Measurements from ENCODE around the gene RC3H2. TPM values are rescaled to one million over a fixed set of nuclear protein-coding genes. Genes with fewer than 3 reads are reported as not detected.
"Not testable (repeated sequence)": the region's sequence is repeated elsewhere in the genome, so short reads cannot be mapped to it uniquely, and the experiment has no call there.

The RC3H2 gene
- total RNA-seq, 2 donors from 2014 or later, result 56.4 to 60.1 TPM

DNA sequence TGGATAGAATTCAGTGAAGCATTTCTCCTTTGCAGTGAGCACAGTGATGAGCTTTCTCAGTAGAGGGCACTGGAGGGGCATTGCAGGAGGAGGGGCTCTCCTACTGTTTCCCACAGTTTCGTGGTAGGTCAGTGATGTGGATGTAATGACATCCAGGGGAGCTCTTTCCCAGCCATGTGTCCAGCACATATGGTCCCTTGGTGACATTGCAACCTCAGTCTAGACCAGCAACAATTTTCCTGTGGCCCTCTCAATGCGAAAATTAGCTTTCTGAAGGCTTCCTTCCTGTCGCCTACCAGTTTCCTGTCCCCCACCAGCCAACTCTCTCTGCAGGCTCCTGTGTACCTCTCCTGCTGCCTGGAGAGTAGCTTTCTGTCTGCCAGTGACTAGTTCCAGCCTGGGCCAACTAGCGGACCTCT lies 69.8 kb downstream of the RC3H2 start:
- Histone ChIP-seq H3K36me3 (ENCODE audit: control insufficient read depth, insufficient read depth, low read length) (no peaks in the 10 kb centered on the region), H3K4me1 (ENCODE audit: control insufficient read depth, insufficient read depth, low read length) (no peaks in the 10 kb centered on the region), H3K27me3 (ENCODE audit: control insufficient read depth, insufficient read depth, low read length, poor library complexity, severe bottlenecking) (no peaks in the 10 kb centered on the region), H3K9ac (ENCODE audit: extremely low read depth, low read length, poor library complexity, severe bottlenecking) (no peak overlapping the region), H3K9me3 (ENCODE audit: control insufficient read depth, low read length) (no peaks in the 10 kb centered on the region), H3K4me3 (ENCODE audit: low read length) (no peak overlapping the region), H3K27ac (ENCODE audit: low read depth, low read length) (no peak overlapping the region)
- 73 to 91% methylated on average over 2 to 4 of the region's 4 CpGs for WGBS, 2 experiments (ENCODE audit: insufficient coverage in 1 of 2, insufficient read length in 1 of 2)
- H3K27ac Mint-ChIP-seq, result no peak overlapping the region
- peaks cover 3% of the 10 kb centered on the region for H3K9me3 Mint-ChIP-seq
- H3K4me3 Mint-ChIP-seq, result no peak overlapping the region
- TF ChIP-seq, protein P1, sequence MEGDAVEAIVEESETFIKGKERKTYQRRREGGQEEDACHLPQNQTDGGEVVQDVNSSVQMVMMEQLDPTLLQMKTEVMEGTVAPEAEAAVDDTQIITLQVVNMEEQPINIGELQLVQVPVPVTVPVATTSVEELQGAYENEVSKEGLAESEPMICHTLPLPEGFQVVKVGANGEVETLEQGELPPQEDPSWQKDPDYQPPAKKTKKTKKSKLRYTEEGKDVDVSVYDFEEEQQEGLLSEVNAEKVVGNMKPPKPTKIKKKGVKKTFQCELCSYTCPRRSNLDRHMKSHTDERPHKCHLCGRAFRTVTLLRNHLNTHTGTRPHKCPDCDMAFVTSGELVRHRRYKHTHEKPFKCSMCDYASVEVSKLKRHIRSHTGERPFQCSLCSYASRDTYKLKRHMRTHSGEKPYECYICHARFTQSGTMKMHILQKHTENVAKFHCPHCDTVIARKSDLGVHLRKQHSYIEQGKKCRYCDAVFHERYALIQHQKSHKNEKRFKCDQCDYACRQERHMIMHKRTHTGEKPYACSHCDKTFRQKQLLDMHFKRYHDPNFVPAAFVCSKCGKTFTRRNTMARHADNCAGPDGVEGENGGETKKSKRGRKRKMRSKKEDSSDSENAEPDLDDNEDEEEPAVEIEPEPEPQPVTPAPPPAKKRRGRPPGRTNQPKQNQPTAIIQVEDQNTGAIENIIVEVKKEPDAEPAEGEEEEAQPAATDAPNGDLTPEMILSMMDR (conservative IDR thresholded peaks at IDR 0.05), result peak; percentile 59
- H3K36me3 Mint-ChIP-seq (ENCODE audit: low read depth), result no peaks in the 10 kb centered on the region
- no peaks in the 10 kb centered on the region for H3K4me1 Mint-ChIP-seq
- DNase-seq, result peak; percentile 66
- peaks cover 3% of the 10 kb centered on the region for H3K27me3 Mint-ChIP-seq (ENCODE audit: insufficient read depth)

GRCh38 chr9:122832194-122832593 lies 73.0 kb downstream of the RC3H2 start:
- Histone ChIP-seq H3K27me3 (ENCODE audit: control insufficient read depth, insufficient read depth, low read length, poor library complexity, severe bottlenecking) (no peaks in the 10 kb centered on the region), H3K4me1 (ENCODE audit: control insufficient read depth, insufficient read depth, low read length) (no peaks in the 10 kb centered on the region), H3K27ac (ENCODE audit: low read depth, low read length) (no peak overlapping the region), H3K4me3 (ENCODE audit: low read length) (no peak overlapping the region), H3K9me3 (ENCODE audit: control insufficient read depth, low read length) (no peaks in the 10 kb centered on the region), H3K9ac (ENCODE audit: extremely low read depth, low read length, poor library complexity, severe bottlenecking) (no peak overlapping the region), H3K36me3 (ENCODE audit: control insufficient read depth, insufficient read depth, low read length) (no peaks in the 10 kb centered on the region)
- Mint-ChIP-seq H3K9me3 (no peaks in the 10 kb centered on the region), H3K4me3 (no peak overlapping the region), H3K27me3 (ENCODE audit: insufficient read depth) (no peaks in the 10 kb centered on the region), H3K4me1 (peaks cover 2% of the 10 kb centered on the region), H3K36me3 (ENCODE audit: low read depth) (no peaks in the 10 kb centered on the region), H3K27ac (no peak overlapping the region)
- TF ChIP-seq, protein P1 (conservative IDR thresholded peaks at IDR 0.05), result no peak
- 94% methylated on average over 3 of the region's 3 CpGs; no CpG with 5 or more reads in 1 of the 2 experiments for WGBS, 2 experiments (ENCODE audit: insufficient coverage in 1 of 2, insufficient read length in 1 of 2)
- no peak for DNase-seq

DNA sequence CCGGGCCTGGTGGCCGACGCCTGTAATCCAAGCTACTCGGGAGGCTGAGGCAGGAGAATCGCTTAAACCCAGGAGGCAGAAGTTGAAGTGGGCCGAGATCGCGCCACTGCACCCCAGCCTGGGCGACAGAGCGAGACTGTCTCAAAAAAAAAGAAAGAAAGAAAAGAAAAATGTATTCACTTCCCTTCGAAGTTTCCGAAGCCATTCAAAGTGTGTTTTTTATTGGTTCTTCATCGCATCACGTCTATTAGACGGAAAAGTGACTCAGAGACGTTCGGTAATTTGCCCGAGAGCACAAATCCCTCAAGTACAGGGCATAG lies 76.2 kb downstream of the RC3H2 start:
- not testable (repeated sequence) for H3K27me3 ChIP-seq (ENCODE audit: control insufficient read depth, insufficient read depth, low read length, poor library complexity, severe bottlenecking); DNase-seq; H3K4me1 Mint-ChIP-seq; H3K9me3 ChIP-seq (ENCODE audit: control insufficient read depth, low read length); H3K9me3 Mint-ChIP-seq; H3K27me3 Mint-ChIP-seq (ENCODE audit: insufficient read depth); H3K27ac ChIP-seq (ENCODE audit: low read depth, low read length); H3K4me1 ChIP-seq (ENCODE audit: control insufficient read depth, insufficient read depth, low read length)
- H3K36me3 ChIP-seq (ENCODE audit: control insufficient read depth, insufficient read depth, low read length), result peaks cover 21% of the 10 kb centered on the region
- H3K36me3 Mint-ChIP-seq (ENCODE audit: low read depth), result peaks cover 21% of the 10 kb centered on the region
- H3K4me3 ChIP-seq (ENCODE audit: low read length), result peak overlapping the region; percentile 95
- peak overlapping the region; percentile 80 for H3K9ac ChIP-seq (ENCODE audit: extremely low read depth, low read length, poor library complexity, severe bottlenecking)
- H3K4me3 Mint-ChIP-seq, result peak overlapping the region; percentile 90
- peak overlapping the region; percentile 98 for H3K27ac Mint-ChIP-seq
- WGBS, 2 experiments (ENCODE audit: insufficient coverage in 1 of 2, insufficient read length in 1 of 2), result 60 to 73% methylated on average over 9 to 18 of the region's 18 CpGs

DNA sequence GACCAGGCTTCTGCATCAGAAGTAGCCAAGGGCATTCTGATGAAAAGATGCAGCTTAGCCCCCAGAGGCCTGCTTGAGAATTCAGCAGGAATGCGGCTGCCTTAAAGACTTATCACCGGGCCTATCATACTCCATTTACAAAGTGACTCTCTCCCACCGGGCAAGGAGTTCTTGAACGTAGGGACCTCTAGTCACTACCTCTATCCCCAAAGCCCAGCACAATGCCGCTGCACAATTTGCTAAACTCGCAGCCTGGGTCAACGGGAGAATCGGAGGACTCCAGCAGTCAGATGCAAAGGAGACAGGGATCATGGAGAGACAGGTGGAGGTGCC lies 77.4 kb downstream of the RC3H2 start:
- Mint-ChIP-seq H3K27ac (peak overlapping the region; percentile 98), H3K27me3 (ENCODE audit: insufficient read depth) (no peaks in the 10 kb centered on the region), H3K4me1 (peaks cover 10% of the 10 kb centered on the region), H3K9me3 (no peaks in the 10 kb centered on the region), H3K36me3 (ENCODE audit: low read depth) (peaks cover 29% of the 10 kb centered on the region), H3K4me3 (peak overlapping the region; percentile 90)
- H3K9ac ChIP-seq (ENCODE audit: extremely low read depth, low read length, poor library complexity, severe bottlenecking), result peak overlapping the region; percentile 80
- H3K4me3 ChIP-seq (ENCODE audit: low read length), result peak overlapping the region; percentile 95
- H3K4me1 ChIP-seq (ENCODE audit: control insufficient read depth, insufficient read depth, low read length), result no peaks in the 10 kb centered on the region
- H3K36me3 ChIP-seq (ENCODE audit: control insufficient read depth, insufficient read depth, low read length), result peaks cover 28% of the 10 kb centered on the region
- H3K27ac ChIP-seq (ENCODE audit: low read depth, low read length), result peak overlapping the region; percentile 83
- H3K9me3 ChIP-seq (ENCODE audit: control insufficient read depth, low read length), result no peaks in the 10 kb centered on the region
- no peaks in the 10 kb centered on the region for H3K27me3 ChIP-seq (ENCODE audit: control insufficient read depth, insufficient read depth, low read length, poor library complexity, severe bottlenecking)
- DNase-seq, result peak; percentile 83
- WGBS, 2 experiments (ENCODE audit: insufficient coverage in 1 of 2, insufficient read length in 1 of 2), result 0 to 1% methylated on average over 6 to 8 of the region's 8 CpGs
- TF ChIP-seq, protein P1 (conservative IDR thresholded peaks at IDR 0.05), result peak; percentile 31

Measured in endodermal cell (in vitro differentiated cells).